Trophoblast cell (in vitro differentiated cells and primary cell): ENCODE measurements around the gene EPO.

ENCODE experiments used
- DNase-seq, 2 donors: peaks; one replicate each; pipeline ENCODE4 v3.0.0-alpha.2; 2016
- H2AFZ ChIP-seq: 2 replicates; pipeline ENCODE4 v1.6.1; 2013; ENCODE audit warnings: low read length, moderate library complexity, mild to moderate bottlenecking; ENCODE audit not compliant: insufficient read depth, poor library complexity
- H2AK5ac ChIP-seq: 2 replicates; pipeline ENCODE4 v1.6.1; 2013; ENCODE audit warnings: mild to moderate bottlenecking, low read length
- H2BK120ac ChIP-seq: 2 replicates; pipeline ENCODE4 v1.6.1; 2013; ENCODE audit warnings: low read length, mild to moderate bottlenecking, moderate library complexity; ENCODE audit not compliant: insufficient read depth, poor library complexity
- H2BK12ac ChIP-seq: 2 replicates; pipeline ENCODE4 v1.6.1; 2013; ENCODE audit warnings: mild to moderate bottlenecking, low read length, moderate library complexity
- H2BK5ac ChIP-seq: 2 replicates; pipeline ENCODE4 v1.6.1; 2013; ENCODE audit warnings: low read length, low read depth, moderate library complexity, mild to moderate bottlenecking; ENCODE audit not compliant: poor library complexity
- H3K14ac ChIP-seq: 2 replicates; pipeline ENCODE4 v1.6.1; 2013; ENCODE audit warnings: mild to moderate bottlenecking, low read length
- H3K18ac ChIP-seq: 2 replicates; pipeline ENCODE4 v1.6.1; 2013; ENCODE audit warnings: mild to moderate bottlenecking, low read length
- H3K23ac ChIP-seq: 2 replicates; pipeline ENCODE4 v1.6.1; 2013; ENCODE audit warnings: low read length
- H3K27ac ChIP-seq: 2 replicates; pipeline ENCODE4 v1.5.1; 2013; ENCODE audit warnings: low read depth, mild to moderate bottlenecking, inconsistent platforms, low read length, moderate library complexity
- H3K27me3 ChIP-seq: 2 replicates; pipeline ENCODE4 v1.6.1; 2013; ENCODE audit warnings: inconsistent platforms, mild to moderate bottlenecking, low read length, moderate library complexity; ENCODE audit not compliant: insufficient read depth
- H3K36me3 ChIP-seq, 2 experiments: 1 replicate in 1 of 2; 2 replicates in 1 of 2; pipeline ENCODE4 v1.6.1; 2013; ENCODE audit warnings: low read length in 2 of 2, mild to moderate bottlenecking in 2 of 2, moderate library complexity in 1 of 2; ENCODE audit not compliant: insufficient read depth in 2 of 2, control insufficient read depth in 1 of 2
- H3K4ac ChIP-seq: 2 replicates; pipeline ENCODE4 v1.6.1; 2013; ENCODE audit warnings: low read depth, mild to moderate bottlenecking, low read length, moderate library complexity
- H3K4me1 ChIP-seq, 2 experiments: 1 replicate in 1 of 2; 2 replicates in 1 of 2; pipeline ENCODE4 v1.6.1; 2013; ENCODE audit warnings: low read length in 2 of 2, mild to moderate bottlenecking in 2 of 2, moderate library complexity in 1 of 2; ENCODE audit not compliant: insufficient read depth in 2 of 2, control insufficient read depth in 1 of 2
- H3K4me2 ChIP-seq: 2 replicates; pipeline ENCODE4 v1.6.1; 2013; ENCODE audit warnings: inconsistent platforms, mild to moderate bottlenecking, low read length, moderate library complexity
- H3K4me3 ChIP-seq: 2 replicates; pipeline ENCODE4 v1.5.1; 2013; ENCODE audit warnings: mild to moderate bottlenecking, low read depth, low read length, inconsistent platforms
- H3K79me1 ChIP-seq: one replicate; pipeline ENCODE4 v1.6.1; 2013; ENCODE audit warnings: low read length
- H3K79me2 ChIP-seq: 2 replicates; pipeline ENCODE4 v1.6.1; 2013; ENCODE audit warnings: low read length, mild to moderate bottlenecking; ENCODE audit not compliant: control insufficient read depth, insufficient read depth, poor library complexity
- H3K9ac ChIP-seq: 2 replicates; pipeline ENCODE4 v1.6.1; 2013; ENCODE audit warnings: mild to moderate bottlenecking, low read length
- H3K9me3 ChIP-seq: 2 replicates; pipeline ENCODE4 v1.6.1; 2013; ENCODE audit warnings: low read depth, mild to moderate bottlenecking, control low read depth, inconsistent platforms, low read length; ENCODE audit not compliant: insufficient read depth
- H4K12ac ChIP-seq: 2 replicates; pipeline ENCODE4 v1.6.1; 2013; ENCODE audit warnings: low read depth, mild to moderate bottlenecking, low read length, moderate library complexity
- H4K8ac ChIP-seq: 2 replicates; pipeline ENCODE4 v1.6.1; 2013; ENCODE audit warnings: low read depth, mild to moderate bottlenecking, low read length, moderate library complexity
- H4K91ac ChIP-seq: one replicate; pipeline ENCODE4 v1.6.1; 2013; ENCODE audit warnings: low read depth, mild to moderate bottlenecking, low read length, moderate library complexity
- WGBS: extraction: QIAGEN DNeasy Blood & Tissue Kit; methylation state at CpG from one replicate; pipeline ENCODE4 v1.1.7; 2013; ENCODE audit warnings: missing lambda C conversion rate; ENCODE audit not compliant: insufficient read length, insufficient coverage; ENCODE audit errors: extremely low coverage; 5-methylcytosine and 5-hydroxymethylcytosine counted together

EPO gene

GRCh38 chr7:100708395-100708794 is 11.9 kb upstream of the EPO start:
- no peak overlapping the region for H3K18ac ChIP-seq
- no peak overlapping the region for H4K91ac ChIP-seq
- H3K23ac ChIP-seq: no peak overlapping the region
- no peaks in the 10 kb centered on the region for H3K27me3 ChIP-seq
- no peak overlapping the region for H3K9ac ChIP-seq
- H2AFZ ChIP-seq: no peak overlapping the region
- H3K4me1 ChIP-seq: peaks cover 9 to 13% of the 10 kb centered on the region in 2 experiments
- no peak overlapping the region for H4K8ac ChIP-seq
- no peak overlapping the region for H3K27ac ChIP-seq
- no peak overlapping the region for H2BK12ac ChIP-seq
- H2BK5ac ChIP-seq: no peak overlapping the region
- H3K79me2 ChIP-seq: peaks cover 16% of the 10 kb centered on the region
- no peak overlapping the region for H4K12ac ChIP-seq
- no peak overlapping the region for H3K4me2 ChIP-seq
- H3K14ac ChIP-seq: no peak overlapping the region
- H3K36me3 ChIP-seq: peaks cover 10 to 14% of the 10 kb centered on the region in 2 experiments
- no peaks in the 10 kb centered on the region for H3K9me3 ChIP-seq
- WGBS: no CpG with 5 or more reads among the region's 6 CpGs
- DNase-seq: no peak
- H2AK5ac ChIP-seq: no peak overlapping the region
- H2BK120ac ChIP-seq: no peak overlapping the region
- no peak overlapping the region for H3K4me3 ChIP-seq
- H3K79me1 ChIP-seq: peaks cover 9% of the 10 kb centered on the region
- H3K4ac ChIP-seq: no peak overlapping the region

- Histone ChIP-seq H4K12ac (no peak overlapping the region), H3K4ac (no peak overlapping the region), H2AFZ (no peak overlapping the region), H3K4me1 (peaks cover 9 to 10% of the 10 kb centered on the region in 2 experiments), H3K27ac (no peak overlapping the region), H3K9me3 (no peaks in the 10 kb centered on the region), H3K36me3 (peaks cover 10 to 14% of the 10 kb centered on the region in 2 experiments), H3K79me1 (peaks cover 6% of the 10 kb centered on the region), H3K27me3 (no peaks in the 10 kb centered on the region), H4K91ac (no peak overlapping the region), H2AK5ac (no peak overlapping the region), H3K14ac (no peak overlapping the region), H4K8ac (no peak overlapping the region), H3K4me3 (no peak overlapping the region), H3K23ac (no peak overlapping the region), H3K9ac (no peak overlapping the region), H2BK120ac (no peak overlapping the region), H3K79me2 (peaks cover 15% of the 10 kb centered on the region), H3K18ac (no peak overlapping the region), H3K4me2 (no peak overlapping the region), H2BK12ac (no peak overlapping the region), H2BK5ac (no peak overlapping the region)
- DNase-seq: no peak
- WGBS: no CpG with 5 or more reads among the region's 4 CpGs
Measured at GRCh38 chr7:100710452-100710851, 9.8 kb upstream of the EPO start.

- no CpG with 5 or more reads among the region's 11 CpGs for WGBS
- no peak overlapping the region for H3K4ac ChIP-seq
Measured at GRCh38 chr7:100711369-100711768, 8.9 kb upstream of the EPO start.

GRCh38 chr7:100714725-100715124 is 5.5 kb upstream of the EPO start:
- no peaks in the 10 kb centered on the region for H3K79me1 ChIP-seq
- H3K36me3 ChIP-seq: no peaks in the 10 kb centered on the region
- H3K4me3 ChIP-seq: no peak overlapping the region
- H3K23ac ChIP-seq: no peak overlapping the region
- no peak overlapping the region for H3K9ac ChIP-seq
- no peak overlapping the region for H2BK12ac ChIP-seq
- H2AFZ ChIP-seq: no peak overlapping the region
- H3K27me3 ChIP-seq: peaks cover 3% of the 10 kb centered on the region
- no peak overlapping the region for H2BK5ac ChIP-seq
- no peak overlapping the region for H2BK120ac ChIP-seq
- no peaks in the 10 kb centered on the region for H3K79me2 ChIP-seq
- no peak overlapping the region for H4K12ac ChIP-seq
- no peak overlapping the region for H3K14ac ChIP-seq
- H3K9me3 ChIP-seq: peaks cover 5% of the 10 kb centered on the region
- H3K18ac ChIP-seq: no peak overlapping the region
- DNase-seq: no peak
- H3K4me1 ChIP-seq: no peaks in the 10 kb centered on the region
- no peak overlapping the region for H3K27ac ChIP-seq
- H4K91ac ChIP-seq: no peak overlapping the region
- no CpG with 5 or more reads among the region's 8 CpGs for WGBS
- no peak overlapping the region for H3K4me2 ChIP-seq
- H2AK5ac ChIP-seq: no peak overlapping the region
- no peak overlapping the region for H3K4ac ChIP-seq
- no peak overlapping the region for H4K8ac ChIP-seq

More at GRCh38 chr7:100711369-100711768, 8.9 kb upstream of the EPO start:
- Histone ChIP-seq H2BK5ac (no peak overlapping the region), H3K79me1 (no peaks in the 10 kb centered on the region), H3K23ac (no peak overlapping the region), H2AK5ac (no peak overlapping the region), H4K12ac (no peak overlapping the region), H3K9ac (no peak overlapping the region), H4K8ac (no peak overlapping the region), H2BK12ac (no peak overlapping the region), H3K18ac (no peak overlapping the region), H3K27me3 (no peaks in the 10 kb centered on the region), H3K14ac (no peak overlapping the region), H3K27ac (no peak overlapping the region), H2AFZ (no peak overlapping the region), H2BK120ac (no peak overlapping the region), H3K36me3 (peaks cover 10 to 14% of the 10 kb centered on the region in 2 experiments), H3K4me3 (no peak overlapping the region), H3K9me3 (no peaks in the 10 kb centered on the region), H4K91ac (no peak overlapping the region), H3K4me2 (no peak overlapping the region), H3K4me1 (peaks cover 9 to 10% of the 10 kb centered on the region in 2 experiments), H3K79me2 (peaks cover 9% of the 10 kb centered on the region)
- DNase-seq: no peak
